M059J (cell line): Measurements from ENCODE around the gene DYNC1I1. TPM values are rescaled to one million over a fixed set of nuclear protein-coding genes. Genes with fewer than 3 reads are reported as not detected.

Source experiments
- DNase-seq: peaks from one replicate; pipeline ENCODE4 v3.0.0-alpha.2; 2012; ENCODE audit warnings: low read depth
- total RNA-seq: library from RNA; depleted of rRNA; stranded (reverse); fragments of >200 nt; shearing (Covaris generic); gene quantifications from 2 replicates; pipeline ENCODE4 v1.2.3, GENCODE V29; 2014

The DYNC1I1 gene
- total RNA-seq, 1 experiment from 2014 or later = 2.4 TPM

DNA sequence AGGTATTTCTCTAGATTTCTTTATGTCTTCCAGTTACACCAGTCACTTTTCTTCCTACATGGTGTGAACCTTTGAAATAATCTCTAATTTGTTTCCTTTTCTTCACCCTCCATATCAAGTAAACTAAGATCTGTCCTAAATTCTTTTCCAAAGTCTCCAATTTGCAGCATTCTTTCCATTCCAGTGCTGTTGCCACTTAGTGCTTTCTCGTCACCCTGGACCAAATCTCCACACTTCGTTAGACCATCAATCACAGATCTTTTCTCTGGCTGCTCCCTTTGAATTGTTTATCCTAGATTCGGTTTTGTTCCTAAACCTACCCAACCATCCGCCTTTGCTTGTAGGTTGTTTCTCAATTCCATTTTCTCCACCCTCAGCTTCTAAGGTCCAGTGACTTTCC lies 74.7 kb downstream of the DYNC1I1 start:
- DNase-seq = no peak

DNA sequence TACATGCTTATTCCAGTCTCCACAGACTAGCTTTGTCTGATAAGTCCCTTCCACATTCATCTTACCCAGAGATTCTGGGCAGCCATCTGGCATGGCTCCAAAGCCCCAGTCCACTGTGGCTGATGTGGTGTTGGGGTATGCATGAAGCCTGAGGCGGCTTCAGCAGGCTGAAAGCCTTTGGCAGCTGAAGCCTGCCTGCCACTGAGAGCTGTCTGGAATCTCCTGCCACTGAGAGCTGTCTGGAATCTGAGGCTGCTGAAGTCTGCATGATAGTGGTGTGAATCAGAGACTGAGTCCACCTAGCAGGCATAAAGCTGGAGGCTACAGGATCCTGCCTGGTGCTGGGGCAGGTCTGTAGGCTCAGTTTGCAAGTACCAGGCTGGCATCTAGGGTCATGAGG lies 87.1 kb downstream of the DYNC1I1 start:
- DNase-seq = peak; percentile 95

DNA sequence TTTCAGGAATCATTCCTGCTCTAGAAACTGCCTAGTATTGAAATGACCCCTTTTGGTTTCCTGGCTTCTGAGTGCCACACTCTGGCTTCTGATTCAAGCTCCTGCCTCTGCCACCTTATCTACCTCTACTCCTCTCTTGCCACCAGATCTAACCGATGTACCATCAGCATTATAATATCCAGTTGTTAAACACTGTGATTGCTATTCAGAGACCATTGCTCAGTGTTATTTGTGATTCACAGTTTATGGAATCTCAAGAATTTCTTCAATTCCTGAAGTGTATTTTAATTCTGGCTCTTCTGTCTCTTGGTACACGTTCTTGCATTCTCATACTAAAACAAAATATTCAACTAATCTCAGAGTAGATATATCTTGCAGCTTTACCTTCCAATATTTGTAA lies 88.7 kb downstream of the DYNC1I1 start:
- peak; percentile 57 for DNase-seq

DNA sequence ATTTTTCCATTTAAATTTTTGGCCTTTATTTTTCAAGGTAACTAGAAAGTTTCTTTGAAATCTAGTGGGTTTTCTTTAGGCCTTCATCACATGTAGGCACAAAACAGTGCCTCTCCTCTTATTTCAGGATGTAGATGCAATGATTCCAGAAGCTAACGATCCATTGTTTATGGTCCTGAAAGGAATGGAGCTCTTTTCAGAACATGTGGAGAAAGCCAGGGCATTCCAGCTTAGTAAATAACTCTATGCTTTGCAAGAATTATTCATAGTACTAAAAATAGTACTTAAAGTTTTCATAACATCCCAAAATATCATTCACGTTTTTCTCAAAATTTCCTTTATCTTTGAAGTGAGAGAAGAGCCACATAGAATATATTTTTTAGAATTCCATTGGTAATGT lies 91.3 kb downstream of the DYNC1I1 start:
- DNase-seq = no peak

DNA sequence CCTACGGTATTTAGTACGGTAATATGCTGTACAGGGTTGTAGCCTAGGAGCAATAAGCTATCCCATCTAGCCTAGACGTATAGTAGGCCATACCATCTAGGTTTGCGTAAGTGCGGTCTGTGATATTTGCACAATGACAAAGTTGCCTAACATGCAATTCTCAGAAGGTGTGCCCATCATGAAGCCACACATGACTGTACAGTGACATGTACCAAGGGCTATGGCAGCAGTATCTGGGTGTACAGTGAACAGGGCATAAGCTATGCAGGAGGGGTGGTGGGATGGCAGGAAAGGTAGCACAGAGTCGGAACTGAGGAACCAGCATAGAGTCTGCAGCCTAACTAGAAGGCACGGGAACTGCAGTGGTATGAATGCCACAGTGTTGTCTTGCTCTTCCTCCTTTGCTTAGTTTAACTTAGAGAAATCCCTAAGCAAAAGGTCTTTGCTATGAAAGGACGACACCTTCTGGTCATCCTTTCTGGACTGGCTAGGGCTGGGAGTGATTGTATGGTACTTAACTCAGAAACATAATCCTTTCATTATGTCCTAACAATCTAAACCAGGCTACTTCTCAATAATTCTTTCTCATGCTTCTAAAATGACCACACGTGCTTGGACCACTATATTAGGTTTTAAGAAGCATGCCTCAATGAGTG lies 93.5 kb downstream of the DYNC1I1 start:
- peak; percentile 59 for DNase-seq

DNA sequence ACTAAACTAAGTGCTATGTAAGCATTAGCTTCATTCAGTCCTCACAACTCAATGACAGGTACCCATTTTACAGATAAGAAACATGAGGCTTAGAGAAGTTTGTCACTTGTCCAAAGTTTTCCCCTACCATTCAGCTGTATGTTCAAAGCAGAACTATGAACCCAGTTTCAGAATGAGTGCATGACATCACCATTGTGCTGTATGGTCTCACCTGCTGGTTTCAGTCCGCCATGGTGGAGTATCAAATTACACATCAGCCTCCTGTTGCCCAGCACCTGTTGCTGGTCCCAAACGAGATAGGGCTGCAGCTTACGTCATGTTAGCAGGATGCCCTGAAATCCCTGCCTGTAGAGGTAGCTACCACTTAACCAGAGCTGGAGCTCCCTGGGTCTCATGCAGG lies 95.0 kb downstream of the DYNC1I1 start:
- no peak for DNase-seq

DNA sequence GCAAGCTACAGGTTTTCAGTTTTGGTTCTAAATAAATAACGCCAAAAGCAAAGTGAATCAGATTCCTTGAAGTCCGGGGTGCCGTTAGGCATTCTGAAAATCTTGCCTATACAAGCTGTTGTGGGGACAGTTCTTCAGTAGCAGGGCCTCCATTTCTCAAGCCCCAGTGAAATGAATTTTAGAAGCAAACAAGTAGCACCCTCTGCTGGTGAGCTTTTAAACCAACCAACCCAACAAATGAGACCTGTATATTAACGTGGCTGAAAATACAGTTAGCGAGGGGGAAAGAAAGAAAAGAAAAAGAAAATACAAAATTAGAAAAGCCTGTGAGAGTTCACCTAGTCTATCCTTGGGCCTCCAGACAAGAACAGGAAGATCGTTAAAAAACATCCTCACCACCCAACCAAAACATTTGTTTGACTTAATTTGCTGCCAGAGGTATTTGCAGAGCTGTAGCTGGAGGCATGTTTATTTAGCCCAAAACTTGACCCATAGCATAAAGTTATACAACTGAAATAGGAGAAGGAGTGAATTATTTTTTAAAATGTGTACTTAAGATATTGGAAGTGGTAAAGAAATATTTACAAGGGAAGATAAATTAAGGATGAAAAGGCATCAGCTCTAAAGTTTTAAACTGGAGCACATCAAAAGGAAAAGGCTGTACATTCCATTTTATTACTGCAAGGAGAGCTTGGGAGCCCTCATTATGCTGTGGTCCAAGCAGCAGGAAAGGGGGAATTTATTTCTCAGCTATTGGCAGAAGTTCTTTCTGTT lies 98.9 kb downstream of the DYNC1I1 start:
- DNase-seq = peak; percentile 62

DNA sequence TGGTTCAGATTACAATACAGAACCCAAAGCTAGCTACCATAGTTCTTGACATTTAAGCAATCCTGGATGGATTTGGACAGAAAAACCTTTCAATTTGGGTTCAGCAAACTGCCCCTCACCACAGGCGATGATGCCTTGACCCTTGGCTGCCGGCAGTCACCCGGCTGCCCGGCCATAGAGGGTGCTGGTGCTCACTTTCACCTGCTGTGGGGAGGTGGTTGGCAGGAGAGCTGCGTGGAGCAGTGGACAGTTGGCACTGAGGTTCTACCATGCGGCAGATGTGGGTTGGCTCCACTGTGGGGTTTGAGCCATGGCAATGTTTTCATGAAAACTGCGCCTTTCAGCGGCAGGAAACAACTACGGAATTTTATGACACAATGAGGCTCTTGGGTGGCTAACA lies 99.5 kb downstream of the DYNC1I1 start:
- DNase-seq = no peak

DNA sequence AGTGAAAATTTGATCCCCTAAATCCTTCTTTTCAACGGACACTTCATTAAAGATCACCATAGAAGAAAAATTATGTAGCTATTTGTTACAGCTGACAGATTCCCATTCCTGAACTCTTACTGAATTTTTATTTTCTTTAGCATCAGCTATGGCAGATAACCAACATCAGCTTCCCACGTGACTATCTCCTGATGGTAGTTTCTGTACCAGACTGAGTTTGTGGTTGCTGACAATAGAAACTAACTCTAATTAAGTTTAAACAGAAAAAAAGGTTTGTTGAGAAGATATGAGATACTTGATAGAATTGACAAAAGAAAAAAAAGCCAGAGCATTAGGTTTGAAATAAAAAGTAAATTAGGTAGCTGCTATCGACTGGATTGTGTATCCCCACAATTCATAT lies 101.8 kb downstream of the DYNC1I1 start:
- DNase-seq = no peak

DNA sequence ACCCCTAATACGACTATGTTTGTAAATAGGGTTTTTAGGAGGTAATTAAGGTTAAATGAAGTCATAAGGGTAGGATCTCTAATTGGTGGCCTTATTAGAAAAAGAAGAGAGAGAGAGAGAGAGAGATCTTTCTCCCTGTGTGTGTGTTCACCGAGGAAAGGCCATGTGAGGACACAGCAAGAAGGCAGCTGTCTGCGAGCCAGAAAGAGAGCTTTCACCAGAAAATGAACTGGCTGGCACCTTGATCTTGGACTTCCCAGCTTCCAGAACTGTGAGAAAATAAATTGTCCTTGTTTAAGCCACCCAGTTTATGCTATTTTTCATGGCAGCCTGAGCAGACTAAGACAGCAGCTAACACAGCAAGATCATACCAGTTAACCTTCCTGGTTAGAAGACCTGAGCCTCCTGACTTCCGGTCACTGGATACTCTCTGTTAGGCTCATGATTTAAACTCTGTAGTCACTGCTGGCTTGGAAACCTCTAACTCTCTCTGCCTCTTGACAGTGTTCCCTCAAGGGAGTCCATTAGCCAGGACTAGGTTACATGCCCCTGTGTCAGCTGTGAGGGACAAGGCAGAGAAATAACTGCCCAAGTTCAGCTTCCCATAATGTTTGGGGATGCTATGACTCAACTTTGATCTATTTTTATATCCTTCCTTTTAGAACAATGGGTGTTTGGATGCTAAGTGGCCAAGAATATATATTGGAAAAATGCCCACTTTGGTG lies 102.3 kb downstream of the DYNC1I1 start:
- peak; percentile 37 for DNase-seq

DNA sequence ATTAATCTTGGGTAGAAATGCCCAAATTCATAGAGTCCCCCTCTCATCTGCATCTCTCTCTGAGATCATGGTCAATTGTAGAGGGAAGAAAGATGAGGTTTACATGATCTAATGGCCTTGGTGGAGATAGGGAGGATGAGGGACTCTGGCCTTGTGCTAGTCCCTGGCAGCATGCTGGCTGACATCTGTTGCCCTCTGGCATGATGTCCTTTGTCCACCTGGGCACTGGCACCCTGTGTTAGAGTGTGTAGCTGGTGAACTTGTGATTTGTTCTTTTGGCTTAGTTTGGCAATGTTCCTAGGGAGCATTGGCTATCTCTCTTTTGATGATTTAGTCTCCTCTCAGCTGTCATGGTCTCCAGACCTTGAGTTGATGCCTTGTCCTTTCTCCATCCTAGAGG lies 103.2 kb downstream of the DYNC1I1 start:
- DNase-seq = no peak

DNA sequence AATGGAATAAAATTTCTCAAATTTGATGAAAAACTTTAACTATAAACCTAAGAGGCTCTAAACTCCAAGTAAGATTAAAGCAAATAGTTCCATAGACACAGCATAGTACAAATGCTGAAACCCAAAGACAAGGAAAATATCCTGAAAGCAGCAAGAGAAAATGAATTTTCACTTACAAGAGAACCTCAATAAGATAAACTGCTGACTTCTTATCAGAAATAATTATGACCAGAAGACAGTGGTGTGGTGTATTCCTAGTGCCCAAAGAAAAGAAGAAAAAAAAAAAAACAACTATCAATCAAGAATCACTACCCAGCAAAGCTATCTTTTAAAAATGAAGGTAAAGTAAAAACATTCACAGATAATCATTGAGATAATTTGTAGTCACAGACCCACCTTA lies 106.3 kb downstream of the DYNC1I1 start:
- DNase-seq = no peak

DNA sequence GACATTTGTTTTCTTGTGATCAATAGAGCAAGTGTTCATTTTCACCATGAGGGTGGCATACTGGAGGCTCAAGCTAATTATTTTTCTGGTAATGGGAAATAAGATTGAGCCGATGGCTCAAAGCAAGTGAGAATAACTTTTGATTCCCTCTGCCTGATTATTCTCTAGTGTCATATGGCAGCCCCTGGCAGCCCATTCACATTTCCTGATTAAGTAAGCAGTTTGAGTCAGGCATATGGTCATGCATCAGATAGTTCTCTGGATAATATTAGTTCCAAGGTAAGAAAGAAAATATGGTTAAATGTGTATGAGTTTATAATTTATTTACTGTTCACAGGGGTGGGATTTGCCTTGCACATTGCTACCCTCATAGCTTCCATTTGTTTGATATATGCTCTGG lies 109.2 kb downstream of the DYNC1I1 start:
- no peak for DNase-seq

DNA sequence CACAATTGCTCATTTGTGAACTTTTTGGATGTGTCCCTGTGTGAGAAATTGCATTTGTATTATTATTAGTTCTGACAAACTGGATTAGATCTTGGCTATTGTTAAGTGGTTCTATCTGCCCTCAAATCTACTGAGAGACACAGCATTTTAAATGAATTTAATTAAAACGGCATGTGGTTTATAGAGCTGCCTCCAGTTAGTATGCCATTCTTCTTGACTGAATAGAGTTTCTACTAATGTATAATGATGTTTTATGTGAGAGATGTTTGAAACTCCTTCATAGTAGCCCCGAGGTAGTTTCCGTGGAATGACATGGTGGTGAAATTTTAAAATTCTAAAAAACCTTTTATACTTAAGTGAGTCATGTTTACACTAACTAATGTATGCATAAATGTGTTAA lies 110.9 kb downstream of the DYNC1I1 start:
- DNase-seq = no peak

DNA sequence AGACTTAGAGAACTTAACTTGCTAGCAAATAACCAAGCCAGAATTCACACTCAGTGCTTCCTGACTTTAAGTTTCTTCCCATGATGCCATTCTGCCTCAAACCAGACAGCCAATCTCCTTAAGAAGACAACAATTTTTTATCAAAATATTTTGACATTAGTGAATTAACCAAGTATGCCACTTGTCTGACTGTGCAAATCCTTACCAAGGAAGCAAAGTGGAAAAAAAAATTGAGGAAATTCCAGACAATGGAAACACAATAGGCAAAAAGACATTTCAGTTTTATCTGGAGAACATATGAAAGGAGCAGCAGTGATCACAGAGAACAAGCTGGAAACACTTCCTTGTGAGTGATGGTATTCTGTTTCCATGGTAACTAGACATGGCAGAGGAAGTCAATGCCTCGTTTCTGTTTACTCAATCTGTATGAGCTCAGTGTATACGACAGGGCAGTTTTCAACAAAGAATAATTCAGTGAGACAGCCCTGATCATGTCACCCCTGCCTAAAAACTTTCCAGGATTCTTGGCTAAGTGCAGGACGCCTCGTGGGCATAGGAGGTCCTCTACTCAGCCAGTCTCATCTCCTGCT lies 114.2 kb downstream of the DYNC1I1 start:
- peak; percentile 75 for DNase-seq

DNA sequence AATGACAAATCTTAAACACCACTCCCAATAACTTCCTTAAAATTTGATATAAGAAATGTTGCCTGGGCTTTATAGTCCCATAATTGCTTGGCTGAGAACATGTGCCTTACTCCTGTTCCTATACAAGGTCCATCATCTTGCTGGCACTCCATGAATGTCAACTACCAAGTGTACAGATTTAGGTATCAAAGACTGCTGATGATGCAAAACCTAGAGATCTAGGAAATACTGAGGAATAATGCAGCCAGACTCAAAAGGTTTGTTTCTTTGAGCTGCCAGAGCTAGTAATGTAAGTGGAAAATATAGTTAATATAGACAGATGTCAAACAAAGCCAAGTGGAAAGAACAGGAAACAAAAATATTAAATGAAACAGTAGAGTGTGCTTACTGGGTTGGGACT lies 121.1 kb downstream of the DYNC1I1 start:
- no peak for DNase-seq

DNA sequence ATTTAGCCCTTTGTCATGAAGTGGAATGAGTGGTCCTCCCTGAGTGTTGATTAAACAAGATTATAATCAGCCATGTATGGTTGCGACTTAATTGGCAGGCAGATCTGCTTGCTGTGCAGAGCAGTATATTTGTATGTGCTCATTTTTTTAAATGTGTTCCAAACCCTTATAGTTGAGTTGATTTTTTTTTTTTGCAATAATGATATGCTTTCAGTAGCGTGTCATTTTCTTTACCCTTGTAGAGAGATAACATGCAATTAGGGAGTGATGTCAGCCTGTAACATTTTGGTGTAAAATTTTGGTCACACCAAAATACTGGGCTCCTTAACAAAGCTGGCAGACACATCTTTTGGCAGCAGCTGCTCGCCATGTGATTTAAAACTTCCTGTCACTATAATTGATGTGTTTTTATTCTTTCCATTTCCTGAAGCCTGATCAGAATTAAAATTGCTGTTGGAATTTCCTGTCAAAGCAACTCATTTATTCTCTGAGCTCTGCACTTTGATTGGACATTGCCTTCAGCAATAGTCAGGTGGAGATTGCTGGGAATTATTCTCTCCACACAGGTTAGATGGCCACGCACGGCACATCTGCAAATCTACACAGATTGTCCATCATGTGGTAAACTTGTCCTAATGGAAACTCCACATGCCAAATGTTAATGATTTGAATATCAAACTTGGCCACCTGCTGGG lies 125.3 kb downstream of the DYNC1I1 start:
- DNase-seq = peak; percentile 10

DNA sequence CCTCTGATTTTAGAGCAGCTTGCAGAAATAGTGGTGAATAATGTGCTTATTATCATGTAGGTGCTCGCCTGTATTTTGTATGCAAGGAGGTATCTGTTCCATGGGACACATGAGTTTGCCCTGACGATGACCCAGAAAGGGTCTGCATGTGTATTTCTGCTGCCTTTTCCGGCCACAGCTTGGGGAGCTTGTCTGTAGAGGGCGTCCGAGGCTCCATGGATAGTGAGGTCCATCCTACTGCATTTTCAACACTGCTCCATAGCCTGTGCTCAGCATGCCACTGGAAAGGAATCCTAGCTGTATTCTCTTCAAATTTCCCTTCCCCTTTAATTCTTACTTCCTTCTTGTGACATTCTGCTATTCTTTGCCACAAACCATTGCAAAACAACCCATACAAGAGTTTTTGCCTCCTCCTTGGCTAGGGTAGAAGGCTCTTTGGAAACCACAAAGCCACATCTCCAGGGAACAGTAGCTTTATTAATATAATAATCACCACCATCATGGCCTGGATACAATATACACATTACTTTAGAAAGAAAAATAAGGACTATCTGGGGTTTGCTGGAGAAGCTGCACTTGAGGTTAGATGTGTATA lies 127.7 kb downstream of the DYNC1I1 start:
- DNase-seq = no peak

DNA sequence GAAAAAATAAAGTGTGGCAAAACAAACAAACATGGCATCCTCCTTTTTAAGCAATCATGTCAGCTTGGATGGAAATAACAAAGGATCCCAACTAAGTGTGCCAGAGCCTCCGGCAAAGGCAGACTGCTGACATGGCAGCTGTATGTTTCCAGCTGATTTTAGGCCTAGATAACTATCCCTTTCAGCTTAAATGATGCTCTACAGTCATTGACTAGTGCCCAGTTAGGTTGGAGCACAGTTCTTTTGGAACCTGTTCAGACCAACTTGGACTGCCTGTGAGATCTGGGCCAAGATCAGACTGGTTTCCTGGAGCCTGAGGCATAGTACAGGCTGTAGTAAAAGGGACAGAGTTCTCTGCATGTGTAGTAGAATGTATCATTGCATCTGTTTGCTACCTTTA lies 128.7 kb downstream of the DYNC1I1 start:
- DNase-seq = no peak

DNA sequence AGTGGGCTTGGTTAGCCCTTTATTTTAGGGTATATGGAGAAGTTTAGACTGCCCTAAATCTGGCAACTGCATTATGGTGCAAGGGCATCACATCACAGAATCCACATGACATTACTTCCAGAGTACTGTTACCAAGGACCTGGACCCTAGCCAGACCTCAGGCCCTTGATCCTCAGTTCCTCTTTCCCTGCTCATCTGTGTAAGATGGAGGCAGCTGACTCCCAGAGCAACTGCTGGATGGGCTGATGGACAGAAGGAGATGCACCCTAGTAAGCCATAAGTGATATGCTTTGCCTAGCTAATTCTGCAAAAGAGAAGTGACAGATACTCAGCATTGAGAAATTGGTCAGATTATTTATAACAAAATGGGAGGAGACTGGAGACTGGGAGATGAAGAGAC lies 131.7 kb downstream of the DYNC1I1 start:
- DNase-seq = no peak

DNA sequence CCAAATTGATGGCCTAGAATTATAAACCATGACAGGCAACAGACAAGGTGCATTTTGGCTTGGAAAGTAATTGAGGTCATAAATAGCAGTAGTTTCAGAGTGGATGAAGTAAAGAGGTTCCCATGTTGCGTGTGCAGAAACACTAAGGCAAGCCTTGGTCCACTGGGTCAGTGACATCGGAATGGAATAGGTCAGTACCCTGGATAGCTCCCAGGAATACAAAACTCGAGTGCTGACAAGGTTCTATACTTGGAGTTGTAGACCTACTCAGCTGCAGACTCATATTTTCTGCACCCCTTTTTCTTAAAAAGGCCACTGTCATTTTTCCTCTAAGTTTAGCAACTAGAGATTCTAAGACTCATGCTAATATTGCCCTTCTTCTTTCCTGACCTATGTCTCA lies 132.8 kb downstream of the DYNC1I1 start:
- peak; percentile 7 for DNase-seq

DNA sequence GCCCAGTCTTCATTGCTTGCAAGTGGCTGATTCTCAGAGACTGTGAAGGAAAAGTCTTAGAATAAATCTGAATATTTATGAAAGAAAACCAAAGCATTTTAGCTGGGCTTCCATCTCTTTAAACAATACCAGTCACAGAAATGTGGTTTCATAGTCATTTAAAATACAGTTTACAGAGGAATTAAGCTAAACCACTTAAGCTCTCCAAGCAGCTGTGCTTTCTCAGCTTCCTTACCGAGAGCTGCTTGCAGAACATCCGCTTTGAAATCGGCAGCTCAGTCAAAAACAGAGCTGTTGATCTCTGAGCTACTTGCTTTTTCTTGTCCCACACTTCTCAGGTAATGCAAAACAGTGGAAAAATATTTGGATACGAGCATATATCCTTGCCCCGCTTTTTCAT lies 134.5 kb downstream of the DYNC1I1 start:
- DNase-seq = no peak
